GM23248 (cell line): ENCODE results near the gene C14orf119.

Experiments used
- EZH2 ChIP-seq: fragments of 200-600 bp; sonication (generic); IDR thresholded peaks from 2 replicates; pipeline ENCODE4 v1.6.1; 2018; ENCODE audit warnings: antibody characterized with exemption, mild to moderate bottlenecking; ENCODE audit not compliant: insufficient read depth, poor library complexity, severe bottlenecking
- EZH2phosphoT487 ChIP-seq: fragments of 200-600 bp; sonication (generic); IDR thresholded peaks from 2 replicates; pipeline ENCODE4 v1.6.1; 2018; ENCODE audit warnings: antibody characterized with exemption, moderate library complexity, mild to moderate bottlenecking, low read depth; ENCODE audit not compliant: insufficient read depth

DNA sequence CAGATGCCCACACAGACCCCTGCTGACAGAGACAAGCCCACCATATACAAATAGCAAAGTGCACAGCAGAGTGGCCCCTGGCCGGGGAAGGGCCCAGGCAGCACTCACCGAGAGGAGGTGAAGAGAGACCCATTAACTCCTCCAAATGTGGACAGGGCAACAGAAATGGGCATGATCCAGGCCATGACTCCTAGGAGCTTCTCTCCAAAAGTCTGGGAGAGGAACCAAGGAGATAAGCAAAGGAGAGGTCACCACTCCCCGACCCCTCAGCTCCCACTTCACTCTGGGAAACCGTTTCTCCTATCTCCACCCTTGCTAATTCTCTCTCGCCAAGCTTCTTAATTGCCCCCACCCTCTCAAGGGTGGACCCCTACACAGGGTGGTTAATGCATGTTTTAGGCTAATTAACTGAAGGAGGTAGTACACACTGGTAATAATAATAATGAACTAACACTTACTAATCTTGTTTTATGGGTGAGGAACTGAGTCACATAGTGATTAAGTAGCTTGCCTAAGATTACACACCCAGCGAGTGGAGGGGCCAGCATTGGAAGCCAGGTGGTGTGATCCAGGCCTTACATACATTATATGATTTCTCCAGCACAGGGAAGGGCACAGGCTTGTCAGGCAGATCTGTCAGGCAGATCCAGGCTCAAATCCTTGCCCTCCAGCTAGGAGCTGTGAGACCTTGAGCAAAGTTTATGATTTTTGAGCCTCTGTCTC lies 42.7 kb downstream of the C14orf119 start:
- TF ChIP-seq EZH2 (no peak), EZH2phosphoT487 (no peak)
